AG09309 (cell line): ENCODE results near the gene DUSP9.
"Not testable (repeated sequence)": the region's sequence is repeated elsewhere in the genome, so short reads cannot be mapped to it uniquely, and the experiment has no call there.

Experiments
- DNase-seq: peaks from one replicate; pipeline ENCODE4 v3.0.0-alpha.2; 2010; ENCODE audit warnings: low read depth
- H3K4me3 ChIP-seq: 2 replicates; pipeline ENCODE4 v1.5.1; 2011; ENCODE audit warnings: mild to moderate bottlenecking, low read depth, low read length, moderate library complexity; ENCODE audit not compliant: control insufficient read depth
- CTCF ChIP-seq: IDR thresholded peaks from 2 replicates; pipeline ENCODE4 v1.5.1; 2011; ENCODE audit warnings: mild to moderate bottlenecking, low read depth, low read length, inconsistent platforms; ENCODE audit not compliant: insufficient read depth, control insufficient read depth; ENCODE audit errors: missing control alignments

The DUSP9 gene

GRCh38 chrX:153687121-153688039 lies 40.4 kb downstream of the DUSP9 start, which contains the start of gene SLC6A8:
Gene SLC6A8 (plus strand): TSS chrX:153687926. CDS start chrX:153688575, 649 bp downstream.
- no peak for DNase-seq
- no peak for TF ChIP-seq CTCF
- peak within 1 kb of the TSS; percentile 32 for H3K4me3 ChIP-seq

- no peak for DNase-seq
- H3K4me3 ChIP-seq: no peak overlapping the region; the same call in 1 of the 2 replicates
- TF ChIP-seq CTCF: no peak
Measured at GRCh38 chrX:153688071-153688470, 41.1 kb downstream of the DUSP9 start.

GRCh38 chrX:153688506-153688905 lies 41.5 kb downstream of the DUSP9 start:
- no peak for TF ChIP-seq CTCF
- no peak for DNase-seq
- peak overlapping the region; percentile 32 for H3K4me3 ChIP-seq

- DNase-seq: no peak
- no peak for TF ChIP-seq CTCF
- H3K4me3 ChIP-seq: peak overlapping the region; percentile 33
Measured at GRCh38 chrX:153688911-153689590, 42.0 kb downstream of the DUSP9 start.

- H3K4me3 ChIP-seq: peak overlapping the region; percentile 2
- DNase-seq: no peak
- no peak for TF ChIP-seq CTCF
Measured at GRCh38 chrX:153689654-153690465, 42.9 kb downstream of the DUSP9 start.

GRCh38 chrX:153690466-153690865 lies 43.5 kb downstream of the DUSP9 start:
- H3K4me3 ChIP-seq: no peak overlapping the region
- no peak for TF ChIP-seq CTCF
- DNase-seq: no peak

GRCh38 chrX:153691032-153691827 lies 44.2 kb downstream of the DUSP9 start:
- not testable (repeated sequence) for DNase-seq, H3K4me3 ChIP-seq
